ENCODE results near the gene ELAVL2.

- TF ChIP-seq EZH2 (optimal IDR thresholded peaks at IDR 0.05; ENCODE audit: low read depth, low read length) (no peak), CTCF (IDR thresholded peaks at IDR 0.05; ENCODE audit: low read length) (no peak)
These were observed 151.9 kb downstream of the ELAVL2 start for GRCh38 chr9:23674016-23674585.
